Astrocyte (in vitro differentiated cells and primary cell): Measurements from ENCODE around the gene UBE3C. TPM values are rescaled to one million over a fixed set of nuclear protein-coding genes. Genes with fewer than 3 reads are reported as not detected.
A peak's percentile ranks its signal among the peaks of the same experiment; 100 is the strongest.

ENCODE experiments used
- DNase-seq: peaks from one replicate; pipeline ENCODE4 v3.0.0-alpha.2; 2010; ENCODE audit warnings: low read depth
- FAIRE-seq: peaks from 2 replicates; lab custom pipeline; 2011; peaks lifted over from hg19 to GRCh38; lab: Jason Lieb, UNC
- H2AFZ ChIP-seq: 2 replicates; pipeline ENCODE4 v1.6.0; 2012; ENCODE audit warnings: low read depth, low read length, inconsistent platforms
- H3K27ac ChIP-seq: 2 replicates; pipeline ENCODE4 v1.5.1; 2011; ENCODE audit warnings: low read depth, low read length, inconsistent platforms
- H3K27me3 ChIP-seq: 2 replicates; pipeline ENCODE4 v1.6.0; 2011; ENCODE audit warnings: low read length, inconsistent platforms; ENCODE audit not compliant: insufficient read depth
- H3K36me3 ChIP-seq: 2 replicates; pipeline ENCODE4 v1.5.1; 2011; ENCODE audit warnings: low read length, inconsistent platforms; ENCODE audit not compliant: insufficient read depth
- H3K4me1 ChIP-seq: 2 replicates; pipeline ENCODE4 v1.5.1; 2011; ENCODE audit warnings: low read length, inconsistent platforms; ENCODE audit not compliant: insufficient read depth
- H3K4me2 ChIP-seq: 2 replicates; pipeline ENCODE4 v1.6.0; 2012; ENCODE audit warnings: low read length, inconsistent platforms
- H3K4me3 ChIP-seq: 2 replicates; pipeline ENCODE4 v1.5.1; 2011; ENCODE audit warnings: low read depth, mild to moderate bottlenecking, low read length, inconsistent platforms; ENCODE audit not compliant: insufficient read depth
- H3K79me2 ChIP-seq: 2 replicates; pipeline ENCODE4 v1.6.0; 2012; ENCODE audit warnings: mild to moderate bottlenecking, low read length, inconsistent platforms; ENCODE audit not compliant: insufficient read depth
- H3K9ac ChIP-seq: 2 replicates; pipeline ENCODE4 v1.6.0; 2012; ENCODE audit warnings: mild to moderate bottlenecking, low read length, inconsistent platforms
- H3K9me3 ChIP-seq: 2 replicates; pipeline ENCODE4 v1.5.1; 2012; ENCODE audit warnings: low read depth, mild to moderate bottlenecking, low read length, inconsistent platforms; ENCODE audit not compliant: insufficient read depth
- H4K20me1 ChIP-seq: 2 replicates; pipeline ENCODE4 v1.6.0; 2012; ENCODE audit warnings: low read length, inconsistent platforms; ENCODE audit not compliant: insufficient read depth
- H3K27ac Mint-ChIP-seq: one replicate; pipeline ENCODE4 v1.8.0; 2021; ENCODE audit warnings: mild to moderate bottlenecking, mixed read lengths; ENCODE audit not compliant: unreplicated experiment
- H3K27me3 Mint-ChIP-seq: one replicate; pipeline ENCODE4 v1.8.0; 2021; ENCODE audit warnings: low read depth, mixed read lengths; ENCODE audit not compliant: unreplicated experiment
- H3K36me3 Mint-ChIP-seq: one replicate; pipeline ENCODE4 v1.8.0; 2021; ENCODE audit warnings: low read depth, mixed read lengths; ENCODE audit not compliant: unreplicated experiment
- H3K4me1 Mint-ChIP-seq: one replicate; pipeline ENCODE4 v1.8.0; 2021; ENCODE audit warnings: low read depth, mixed read lengths; ENCODE audit not compliant: unreplicated experiment
- H3K4me3 Mint-ChIP-seq: one replicate; pipeline ENCODE4 v1.8.0; 2021; ENCODE audit warnings: mild to moderate bottlenecking, moderate library complexity, mixed read lengths; ENCODE audit not compliant: unreplicated experiment
- H3K9me3 Mint-ChIP-seq: one replicate; pipeline ENCODE4 v1.8.0; 2021; ENCODE audit warnings: mild to moderate bottlenecking, mixed read lengths; ENCODE audit not compliant: unreplicated experiment
- CTCF ChIP-seq: IDR thresholded peaks from 2 replicates; pipeline ENCODE4 v1.5.1; 2011; ENCODE audit warnings: low read depth, mild to moderate bottlenecking, inconsistent platforms, low read length, moderate library complexity; ENCODE audit not compliant: insufficient read depth
- EZH2 ChIP-seq: IDR thresholded peaks from 2 replicates; pipeline ENCODE4 v1.6.1; 2012; ENCODE audit warnings: mild to moderate bottlenecking, low read length, inconsistent platforms; ENCODE audit not compliant: insufficient read depth
- total RNA-seq: library from RNA; stranded (reverse); gene quantifications from 2 replicates; pipeline ENCODE4 v1.2.1, GENCODE V29; 2021

UBE3C gene
- total RNA-seq, 1 donor from 2014 or later: 76.9 TPM

- DNase-seq (no peak), FAIRE-seq (no peak)
- H3K4me1 ChIP-seq: peaks cover 14% of the 10 kb centered on the region
- H3K4me3 Mint-ChIP-seq: no peak overlapping the region
- no peak overlapping the region for H3K27ac Mint-ChIP-seq
- peaks cover 40% of the 10 kb centered on the region for H3K36me3 ChIP-seq
- H3K36me3 Mint-ChIP-seq: peaks cover 20% of the 10 kb centered on the region
- H3K27me3 Mint-ChIP-seq: no peaks in the 10 kb centered on the region
- no peak overlapping the region for H3K27ac ChIP-seq
- no peaks in the 10 kb centered on the region for H3K27me3 ChIP-seq
- no peak for TF ChIP-seq EZH2
- TF ChIP-seq CTCF: no peak
- H3K79me2 ChIP-seq: no peaks in the 10 kb centered on the region
- H4K20me1 ChIP-seq: peaks cover 6% of the 10 kb centered on the region
- H3K4me2 ChIP-seq: no peak overlapping the region
- no peak overlapping the region for H3K9ac ChIP-seq
- no peak overlapping the region for H3K4me3 ChIP-seq
- peaks cover 16% of the 10 kb centered on the region for H3K4me1 Mint-ChIP-seq
- H2AFZ ChIP-seq: no peak overlapping the region
- H3K9me3 ChIP-seq: no peaks in the 10 kb centered on the region
- H3K9me3 Mint-ChIP-seq: no peaks in the 10 kb centered on the region
Observed at GRCh38 chr7:157267516-157267915, 128.8 kb downstream of the UBE3C start.

GRCh38 chr7:157267956-157268355 lies 129.2 kb downstream of the UBE3C start:
- Histone ChIP-seq H3K27me3 (no peaks in the 10 kb centered on the region), H3K4me1 (peaks cover 19% of the 10 kb centered on the region), H3K36me3 (peaks cover 39% of the 10 kb centered on the region), H3K9me3 (no peaks in the 10 kb centered on the region), H2AFZ (no peak overlapping the region), H3K9ac (no peak overlapping the region), H4K20me1 (peaks cover 6% of the 10 kb centered on the region), H3K4me2 (no peak overlapping the region), H3K27ac (no peak overlapping the region), H3K4me3 (no peak overlapping the region), H3K79me2 (no peaks in the 10 kb centered on the region)
- Mint-ChIP-seq H3K27me3 (no peaks in the 10 kb centered on the region), H3K4me3 (no peak overlapping the region), H3K36me3 (peaks cover 20% of the 10 kb centered on the region), H3K27ac (no peak overlapping the region), H3K9me3 (no peaks in the 10 kb centered on the region), H3K4me1 (peaks cover 17% of the 10 kb centered on the region)
- TF ChIP-seq EZH2 (no peak), CTCF (no peak)
- FAIRE-seq (no peak), DNase-seq (no peak)

GRCh38 chr7:157268540-157268939 lies 129.8 kb downstream of the UBE3C start:
- no peak overlapping the region for H3K4me2 ChIP-seq
- FAIRE-seq: no peak
- Mint-ChIP-seq H3K4me3 (no peak overlapping the region), H3K4me1 (peaks cover 20% of the 10 kb centered on the region), H3K27me3 (no peaks in the 10 kb centered on the region), H3K27ac (peak overlapping the region; percentile 50), H3K9me3 (no peaks in the 10 kb centered on the region), H3K36me3 (peaks cover 20% of the 10 kb centered on the region)
- DNase-seq: no peak
- H3K9me3 ChIP-seq: no peaks in the 10 kb centered on the region
- H3K27me3 ChIP-seq: no peaks in the 10 kb centered on the region
- no peaks in the 10 kb centered on the region for H3K79me2 ChIP-seq
- H2AFZ ChIP-seq: no peak overlapping the region
- no peak overlapping the region for H3K9ac ChIP-seq
- peaks cover 6% of the 10 kb centered on the region for H4K20me1 ChIP-seq
- peaks cover 25% of the 10 kb centered on the region for H3K4me1 ChIP-seq
- no peak overlapping the region for H3K4me3 ChIP-seq
- TF ChIP-seq CTCF: no peak
- TF ChIP-seq EZH2: no peak
- no peak overlapping the region for H3K27ac ChIP-seq
- H3K36me3 ChIP-seq: peaks cover 38% of the 10 kb centered on the region
